Measurements from ENCODE around the gene IQSEC1. TPM values are rescaled to one million over a fixed set of nuclear protein-coding genes. Genes with fewer than 3 reads are reported as not detected.

Gene IQSEC1
- total RNA-seq, 4 donors from 2014 or later = 31.9 to 35.8 (median 34.8) TPM

- no peak overlapping the region for H3K4me3 ChIP-seq (ENCODE audit: low read depth, poor library complexity, severe bottlenecking)
- DNase-seq (ENCODE audit: low spot score in 2 of 2) = no peak
- intact Hi-C loops (cut with DNase I; ENCODE audit: low total_unique reads) = no loop called here
- TF ChIP-seq CTCF (IDR thresholded peaks at IDR 0.05) (peak in 1 of 3 donors; percentile 86), POLR2A (IDR thresholded peaks at IDR 0.05) (no peak)
- WGBS, 2 donors = 9 to 10% methylated on average over 16 of the region's 16 CpGs
Measured at GRCh38 chr3:12891985-12892839, 181.0 kb downstream of the IQSEC1 start.

- intact Hi-C loops (cut with DNase I; ENCODE audit: low total_unique reads) = no loop called here
- TF ChIP-seq POLR2A (IDR thresholded peaks at IDR 0.05) (no peak), CTCF (IDR thresholded peaks at IDR 0.05) (no peak)
- WGBS, 2 donors = 49 to 54% methylated on average over 9 of the region's 9 CpGs
- no peak for DNase-seq (ENCODE audit: low spot score in 2 of 2)
- H3K4me3 ChIP-seq (ENCODE audit: low read depth, poor library complexity, severe bottlenecking) = no peak overlapping the region
Measured at GRCh38 chr3:12891391-12891984, 181.7 kb downstream of the IQSEC1 start.

GRCh38 chr3:12890610-12891390, 182.4 kb downstream of the IQSEC1 start:
- no peak overlapping the region for H3K4me3 ChIP-seq (ENCODE audit: low read depth, poor library complexity, severe bottlenecking)
- intact Hi-C loops (cut with DNase I; ENCODE audit: low total_unique reads) = no loop called here
- DNase-seq (ENCODE audit: low spot score in 2 of 2) = no peak
- 89 to 90% methylated on average over 10 of the region's 10 CpGs for WGBS, 2 donors
- TF ChIP-seq CTCF (IDR thresholded peaks at IDR 0.05) = no peak
- no peak for TF ChIP-seq POLR2A (IDR thresholded peaks at IDR 0.05)

- TF ChIP-seq POLR2A (IDR thresholded peaks at IDR 0.05) = no peak
- TF ChIP-seq CTCF (IDR thresholded peaks at IDR 0.05) = no peak
- DNase-seq (ENCODE audit: low spot score in 2 of 2) = no peak
- WGBS, 2 donors = 77 to 83% methylated on average over 9 to 12 of the region's 12 CpGs
- H3K4me3 ChIP-seq (ENCODE audit: low read depth, poor library complexity, severe bottlenecking) = no peak overlapping the region
- intact Hi-C loops (cut with DNase I; ENCODE audit: low total_unique reads) = no loop called here
Measured at GRCh38 chr3:12886736-12887135, 186.5 kb downstream of the IQSEC1 start.

GRCh38 chr3:12886106-12886679, 187.0 kb downstream of the IQSEC1 start:
- DNase-seq (ENCODE audit: low spot score in 2 of 2) = no peak
- intact Hi-C loops (cut with DNase I; ENCODE audit: low total_unique reads) = no loop called here
- 66 to 73% methylated on average over 10 of the region's 10 CpGs for WGBS, 2 donors
- no peak overlapping the region for H3K4me3 ChIP-seq (ENCODE audit: low read depth, poor library complexity, severe bottlenecking)
- TF ChIP-seq CTCF (IDR thresholded peaks at IDR 0.05) = no peak
- no peak for TF ChIP-seq POLR2A (IDR thresholded peaks at IDR 0.05)

Measured in lower leg skin (tissue), 4 donors.